NCI-H1930 (cell line): ENCODE results near the gene TXNDC11.

Source experiments
- DNase-seq, 2 experiments: peaks; one replicate each; lab custom pipeline; 2025; lab: John Stamatoyannopoulos, UW

The TXNDC11 gene

DNA sequence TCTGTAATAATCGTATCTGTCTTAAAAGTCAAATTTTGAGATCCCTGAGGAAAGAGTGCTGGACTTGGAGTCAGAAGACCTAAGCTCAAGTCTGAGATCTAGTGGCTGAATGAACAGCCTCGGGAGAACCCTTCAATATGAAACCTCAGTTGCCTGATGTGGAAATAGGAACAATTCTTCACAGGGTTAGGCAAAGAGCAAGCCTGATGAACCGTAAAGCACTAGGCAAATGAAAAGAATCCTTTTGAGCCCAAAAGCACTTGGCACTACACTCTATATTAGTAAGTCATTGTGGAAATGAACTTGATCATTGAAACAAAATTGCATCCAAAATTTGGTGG lies 20.2 kb downstream of the TXNDC11 start:
- DNase-seq: no peak

DNA sequence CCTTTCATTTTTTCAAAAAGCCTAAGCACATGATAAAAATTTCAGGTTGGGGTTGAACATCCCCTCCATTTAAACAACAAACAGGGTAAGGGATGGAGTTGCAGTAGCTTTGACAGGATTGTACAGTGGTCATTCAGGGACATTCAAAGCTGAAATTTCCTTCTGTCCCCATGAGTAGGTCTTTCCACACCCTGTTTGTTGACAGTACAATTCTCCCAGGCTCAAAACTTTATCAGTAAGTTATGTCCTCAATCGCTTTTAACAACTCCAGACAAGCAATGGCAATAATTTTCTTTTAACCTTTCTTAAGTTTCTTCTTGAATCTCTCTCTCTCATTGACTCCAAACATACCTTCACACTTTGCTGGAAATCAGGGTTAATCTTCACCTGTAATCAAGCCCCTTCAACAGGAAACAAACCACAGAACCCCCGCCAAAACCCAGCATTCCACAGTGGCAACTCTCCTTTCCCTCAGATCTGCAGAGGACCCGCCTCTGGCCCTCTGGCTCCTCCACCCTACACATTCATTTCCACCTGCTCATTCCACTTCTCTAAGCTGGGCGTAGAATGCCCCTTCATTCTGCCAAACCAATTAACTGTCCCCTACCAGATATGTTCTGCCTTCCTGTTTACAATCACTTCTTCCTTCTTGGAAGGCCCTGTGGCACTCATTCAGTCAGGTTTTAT lies 20.7 kb downstream of the TXNDC11 start:
- DNase-seq: no peak

DNA sequence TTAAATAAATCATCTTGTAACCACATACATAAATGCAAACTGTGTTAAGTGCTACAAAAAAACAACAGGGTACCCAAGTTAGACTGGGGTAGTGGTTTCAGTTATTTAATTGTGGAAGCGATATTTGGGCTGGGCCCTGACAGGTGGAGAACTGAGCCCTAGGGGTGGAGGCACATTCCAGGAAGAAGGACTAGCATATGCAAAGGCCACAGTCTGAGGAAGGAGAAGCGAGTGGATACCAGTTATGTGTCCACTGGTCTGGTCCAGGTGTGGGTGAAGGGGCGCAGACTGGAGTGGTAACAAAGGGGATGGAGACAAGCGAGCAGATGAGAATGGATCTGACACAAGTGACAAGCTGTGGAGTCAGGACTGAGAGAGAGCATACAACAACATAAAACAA lies 22.9 kb downstream of the TXNDC11 start:
- no peak for DNase-seq

DNA sequence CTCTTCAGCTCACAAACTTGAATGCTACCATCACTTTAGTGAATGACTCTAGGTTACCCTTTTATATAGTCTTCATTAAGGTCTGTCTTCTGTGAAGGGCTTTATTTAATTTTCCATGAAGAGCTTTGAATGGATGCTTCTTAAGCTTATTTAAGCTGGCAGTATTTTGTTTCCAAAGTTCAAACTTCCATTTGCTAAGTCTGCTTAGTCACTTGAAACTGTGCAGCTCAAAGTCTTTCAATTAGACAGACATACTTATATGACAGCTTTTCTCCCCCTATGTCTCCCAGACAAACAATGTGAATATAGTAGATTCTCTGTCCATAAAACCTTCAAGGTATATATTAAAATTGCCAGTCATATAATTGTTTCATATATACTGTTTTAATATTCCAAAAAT lies 23.5 kb downstream of the TXNDC11 start:
- DNase-seq: no peak

DNA sequence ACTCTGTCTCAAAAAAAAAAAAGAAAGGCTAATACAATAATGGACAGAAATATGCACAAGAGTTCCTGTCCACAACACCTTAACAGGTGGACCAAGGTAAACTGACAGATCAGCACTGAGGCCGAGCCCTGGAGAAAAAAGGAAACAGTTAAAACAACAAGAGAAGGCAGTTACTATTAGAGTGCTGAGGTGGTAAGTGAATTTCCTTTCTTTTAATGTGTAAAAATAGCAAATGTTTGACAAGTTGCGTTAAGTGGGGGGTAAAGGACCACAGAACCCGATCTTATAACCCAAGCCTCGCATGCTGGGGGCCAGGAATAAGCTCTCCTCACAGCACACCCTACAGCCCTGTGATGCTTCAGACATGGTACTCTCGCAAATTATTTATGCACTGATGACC lies 24.8 kb downstream of the TXNDC11 start:
- no peak for DNase-seq

DNA sequence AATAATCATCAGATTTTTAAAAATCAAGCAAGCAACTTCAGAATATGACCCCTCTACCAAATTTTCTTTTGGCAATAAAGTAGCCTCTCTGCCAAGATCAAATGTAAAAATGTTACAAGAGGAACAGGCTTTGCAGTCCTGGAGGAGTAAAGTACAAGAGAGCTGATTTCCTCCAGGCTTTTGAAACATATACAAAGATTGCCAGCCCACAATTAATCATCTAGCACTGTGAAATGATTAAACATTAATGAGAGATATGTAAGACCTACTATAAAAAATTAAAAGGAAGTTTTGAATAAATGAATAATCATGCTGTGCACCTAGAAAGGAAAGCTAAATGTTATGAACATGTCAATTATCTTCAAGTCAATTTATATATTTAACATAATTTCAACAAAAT lies 26.3 kb downstream of the TXNDC11 start:
- DNase-seq: no peak

DNA sequence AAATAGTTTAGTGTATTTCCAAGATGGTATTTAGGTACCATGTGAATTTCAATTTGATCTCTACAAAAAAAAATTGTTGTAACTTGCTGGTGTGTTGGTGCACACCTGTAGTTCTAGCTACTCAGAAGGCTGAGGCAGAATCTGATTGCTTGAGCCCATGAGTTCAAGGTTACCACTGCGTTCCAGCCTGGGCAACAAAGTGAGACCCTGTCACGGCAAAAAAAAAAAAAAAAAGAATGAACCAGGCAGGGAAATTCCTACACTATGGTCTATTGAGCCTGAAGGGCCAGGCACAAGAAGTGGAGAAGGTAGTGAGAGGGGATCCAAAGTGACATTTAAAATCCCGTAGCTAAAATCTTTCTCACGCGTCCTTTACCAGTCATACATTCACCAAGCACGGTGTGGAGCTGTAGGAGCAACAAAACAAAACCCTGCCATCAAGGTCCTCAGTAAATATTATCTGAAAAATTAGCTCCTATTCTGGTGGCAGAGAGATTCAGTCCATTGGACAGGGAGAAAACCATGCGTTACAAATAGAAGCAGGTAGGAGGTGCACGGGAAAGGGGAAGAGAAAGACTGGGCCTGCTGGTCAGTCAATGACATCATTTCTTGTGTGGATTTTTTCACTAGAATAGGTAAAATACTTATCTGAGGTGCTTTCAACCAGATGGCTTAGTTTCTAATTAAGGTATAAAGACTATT lies 27.3 kb downstream of the TXNDC11 start:
- no peak for DNase-seq

DNA sequence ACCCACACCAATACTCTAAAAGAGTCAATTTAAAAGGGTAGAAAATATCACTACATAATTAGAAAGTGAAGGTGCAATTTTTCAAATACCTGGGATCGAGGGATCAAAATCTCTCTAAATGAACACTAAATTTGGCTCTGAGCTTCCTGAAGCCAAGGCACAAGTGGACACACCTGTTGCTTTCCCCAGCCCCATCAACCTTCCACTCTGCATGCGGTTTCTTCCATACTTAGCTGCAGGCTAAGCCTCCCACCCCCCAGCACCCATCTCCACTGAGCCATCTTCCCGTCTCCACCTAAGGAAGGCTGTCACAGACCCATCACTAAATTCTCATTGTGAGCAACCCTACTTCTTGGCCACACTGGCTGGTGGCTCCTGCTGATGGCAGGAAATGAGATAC lies 30.5 kb downstream of the TXNDC11 start:
- no peak for DNase-seq

DNA sequence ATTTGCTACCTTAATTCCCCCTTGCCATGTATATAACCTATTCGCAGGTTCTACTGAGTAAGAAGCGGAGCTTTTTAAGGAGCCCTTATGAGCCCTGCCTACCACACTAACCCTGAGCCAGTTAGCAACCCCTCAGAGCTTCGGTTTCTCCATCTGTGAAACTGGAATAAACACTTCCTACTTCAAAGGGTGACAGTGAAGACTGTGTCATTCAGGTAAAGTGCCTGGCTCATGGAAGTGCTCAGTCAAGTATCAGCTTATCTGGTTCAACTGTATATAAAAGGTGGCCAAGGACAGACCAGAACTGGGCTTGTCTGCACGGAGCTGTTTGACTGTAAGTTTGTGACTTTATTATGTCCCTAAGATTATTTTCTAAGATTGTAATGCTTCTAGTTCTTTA lies 31.0 kb downstream of the TXNDC11 start:
- DNase-seq: no peak

DNA sequence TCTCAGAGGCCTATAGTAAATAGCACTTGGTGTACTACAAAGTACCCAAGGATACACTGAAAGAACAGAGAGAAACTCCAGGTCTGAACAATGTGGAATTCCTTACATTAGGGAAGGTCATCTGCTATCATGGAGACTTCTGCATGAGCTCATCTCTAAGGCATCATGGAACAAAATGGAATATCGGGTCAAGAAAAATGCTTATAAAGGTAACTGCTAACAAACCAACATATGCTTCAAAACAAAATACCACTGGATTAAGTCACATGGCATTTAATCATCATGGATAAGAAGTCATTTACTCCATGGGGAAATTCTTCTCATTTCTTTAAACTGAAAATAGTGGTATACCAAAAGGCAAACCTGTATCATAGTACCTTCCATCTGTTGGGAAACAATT lies 34.2 kb downstream of the TXNDC11 start:
- no peak for DNase-seq

DNA sequence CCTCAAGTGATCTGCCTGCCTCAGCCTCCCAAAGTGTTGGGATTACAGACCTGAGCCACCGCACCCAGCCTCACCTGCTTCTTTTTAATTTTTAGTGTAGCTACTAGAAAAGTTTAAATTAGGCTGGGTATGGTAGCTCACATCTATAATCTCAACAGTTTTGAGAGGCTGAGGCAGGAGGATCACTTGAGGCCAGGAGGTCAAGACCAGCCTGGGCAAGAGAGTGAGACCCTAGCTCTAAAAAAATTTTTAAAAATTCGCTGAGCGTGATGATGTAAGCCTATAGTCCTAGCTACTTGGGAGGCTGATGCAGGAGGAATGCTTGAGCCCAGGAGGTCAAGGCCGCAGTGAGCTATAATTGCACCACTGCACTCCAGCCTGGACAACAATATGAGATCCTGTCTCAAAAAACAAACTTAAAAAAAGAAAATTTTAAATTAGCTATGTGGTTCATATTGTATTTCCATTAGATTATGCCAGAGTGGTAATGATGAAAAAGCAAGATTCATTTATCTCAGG lies 34.9 kb downstream of the TXNDC11 start:
- DNase-seq: no peak

DNA sequence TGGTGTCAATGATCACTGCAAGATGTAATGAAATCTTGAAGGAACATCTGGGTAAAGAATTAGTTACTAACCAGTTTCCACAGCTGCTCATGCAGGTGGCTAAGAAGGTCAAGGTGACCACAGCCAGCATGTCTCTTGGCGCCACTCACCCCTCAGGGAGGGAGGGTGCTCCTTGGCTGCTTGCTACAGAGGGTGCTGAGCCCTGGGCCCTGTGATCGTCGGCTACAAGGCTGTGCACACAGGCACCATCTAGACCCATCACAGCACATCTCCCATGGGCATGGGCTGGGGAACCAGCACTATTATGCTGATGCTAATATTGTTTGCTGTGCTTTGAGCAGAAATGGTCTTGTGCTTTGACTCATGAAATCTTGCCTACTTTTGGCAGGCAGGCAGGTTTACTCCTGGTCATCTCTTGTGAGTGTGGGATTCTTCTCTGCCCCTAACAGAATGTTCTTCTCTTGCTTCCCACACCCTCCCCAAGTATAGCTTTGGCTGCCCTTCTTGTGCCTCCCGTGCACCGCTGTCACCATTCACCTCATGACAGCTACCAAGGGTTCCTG lies 36.4 kb downstream of the TXNDC11 start:
- no peak for DNase-seq

DNA sequence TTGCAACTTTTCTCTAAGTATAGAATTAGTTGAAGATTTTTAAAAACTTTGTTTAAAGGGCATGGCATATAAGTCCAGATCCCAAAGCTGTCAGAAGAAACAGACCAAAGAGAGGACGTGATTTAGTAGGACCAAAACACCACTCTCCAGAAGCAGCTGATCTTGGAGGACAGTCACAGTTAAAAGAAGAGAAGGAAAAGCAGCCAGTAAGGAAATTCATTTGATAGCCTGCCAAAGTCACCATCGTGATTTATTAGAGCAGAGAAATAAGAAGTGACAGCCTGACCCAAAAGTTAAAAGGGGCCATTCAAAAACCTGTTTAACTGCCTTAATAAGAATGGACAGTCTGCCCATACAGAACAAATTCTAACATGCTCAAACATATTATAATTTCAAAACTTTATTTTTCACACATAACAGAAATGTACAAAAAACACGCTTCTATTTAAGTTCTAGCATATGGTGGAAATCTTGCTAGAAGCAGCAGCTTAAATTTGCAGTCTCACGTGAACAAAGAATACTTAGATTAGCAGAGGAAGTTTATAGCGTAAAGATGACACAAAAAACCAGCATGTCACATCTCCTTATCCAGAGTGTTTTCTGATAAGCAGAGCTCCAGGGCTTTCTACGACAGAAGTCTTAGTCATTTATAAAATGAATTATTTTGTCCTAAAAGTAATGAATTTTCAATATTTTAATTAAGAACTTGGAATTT lies 37.2 kb downstream of the TXNDC11 start:
- DNase-seq: no peak

DNA sequence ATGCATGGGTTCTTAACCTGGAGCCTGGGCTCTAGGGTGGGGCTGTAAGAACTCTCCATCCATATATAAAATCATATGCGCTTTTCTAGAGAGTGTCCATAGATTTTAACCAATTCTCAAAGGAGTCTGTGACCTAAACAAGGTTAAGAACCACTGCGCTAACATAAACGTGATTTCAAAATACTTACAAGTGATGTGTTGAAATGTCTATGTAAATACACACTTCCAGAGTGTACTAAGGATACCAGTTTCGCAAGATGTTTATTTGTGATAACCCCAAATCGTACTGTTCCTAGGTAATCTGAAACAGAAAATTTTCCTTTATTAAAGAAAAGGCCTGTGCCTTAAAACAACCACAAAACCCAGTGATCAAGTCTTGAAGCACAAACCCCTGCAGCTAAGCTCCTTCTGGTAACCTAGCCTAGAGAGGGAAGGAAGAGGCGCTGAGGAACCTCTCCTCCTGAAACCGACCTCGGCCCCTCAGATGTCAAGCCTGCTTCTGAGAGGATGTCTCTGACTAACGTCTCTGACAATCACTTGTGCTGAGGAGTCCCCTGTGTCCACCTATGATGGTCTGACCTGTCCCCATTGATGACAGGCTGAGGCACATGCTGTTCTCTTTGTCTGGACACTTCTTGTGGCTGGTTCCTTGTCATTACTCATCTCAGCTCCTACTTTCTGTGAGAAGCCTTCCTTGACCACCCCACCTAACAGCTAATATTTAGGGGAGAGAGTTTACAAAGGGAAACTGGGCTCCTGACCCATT lies 42.2 kb downstream of the TXNDC11 start:
- DNase-seq: no peak

DNA sequence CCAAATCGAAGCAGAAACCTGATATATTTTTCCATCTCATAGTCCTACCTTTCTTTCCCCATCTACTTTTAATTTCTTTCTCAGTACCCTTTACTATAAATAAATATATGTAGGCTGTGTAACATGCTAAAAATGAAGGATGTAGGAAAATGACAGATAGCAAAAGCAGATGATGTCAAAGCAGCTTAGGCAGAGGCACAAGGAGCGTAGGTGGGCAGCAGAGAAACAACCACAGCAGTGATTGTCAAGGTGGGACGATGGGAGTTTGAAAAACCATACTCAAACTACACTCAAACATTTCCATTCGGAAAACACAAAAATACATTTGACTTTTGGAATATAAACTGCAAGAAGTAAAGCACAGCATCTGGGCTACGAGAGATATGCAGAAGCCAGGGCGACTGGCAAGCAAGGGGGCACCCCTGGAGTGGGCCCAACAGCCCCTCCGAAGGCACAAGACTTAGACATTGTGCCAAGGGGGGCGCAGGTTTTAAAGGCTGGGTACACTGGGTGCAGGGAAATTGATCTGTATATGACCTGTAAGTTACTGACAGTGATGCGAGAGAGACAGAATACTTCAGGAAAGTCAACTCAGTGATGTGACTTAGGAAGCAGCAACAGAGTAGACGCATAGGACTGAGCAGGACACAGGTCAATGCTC lies 43.3 kb downstream of the TXNDC11 start:
- DNase-seq: no peak

DNA sequence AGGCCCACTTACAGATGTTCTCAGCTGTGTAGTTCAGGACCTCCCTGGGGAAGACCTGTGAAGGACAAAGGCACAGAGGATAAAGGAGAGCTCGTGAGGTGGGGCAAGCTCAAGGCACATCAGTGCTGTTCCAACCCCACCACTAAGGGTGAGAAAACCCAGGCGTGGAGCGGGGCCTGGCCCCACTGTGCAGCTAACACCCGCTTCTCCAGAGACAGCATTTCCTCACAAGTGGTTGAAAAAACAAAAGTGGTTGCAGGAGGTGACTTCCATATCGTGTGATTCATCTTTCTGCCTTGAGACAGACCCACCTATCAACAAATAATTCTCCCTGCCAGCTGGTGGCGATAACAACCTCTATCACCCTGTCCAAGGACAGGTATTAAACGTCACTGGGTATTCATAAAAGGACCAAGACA lies 44.4 kb downstream of the TXNDC11 start:
- DNase-seq: no peak

DNA sequence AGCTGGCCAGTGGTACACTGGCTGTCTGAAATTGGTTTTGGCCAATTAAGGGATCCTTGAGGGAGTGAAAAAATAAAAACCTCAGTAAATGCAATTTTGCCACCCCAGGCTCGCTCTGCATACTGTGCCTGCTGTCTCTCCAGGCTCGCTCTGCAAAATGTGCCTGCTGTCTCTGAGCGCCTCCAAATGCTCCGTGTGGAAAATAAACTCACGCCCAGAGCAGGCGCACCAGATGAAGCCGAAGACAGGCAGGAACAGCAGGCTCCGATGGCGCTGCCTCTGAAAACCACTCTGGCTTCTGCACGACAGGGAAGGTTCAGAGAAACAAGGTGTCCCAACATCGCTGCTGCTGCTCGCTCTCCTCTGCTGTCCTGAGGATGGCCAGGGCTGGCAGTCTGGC lies 45.3 kb downstream of the TXNDC11 start:
- no peak for DNase-seq

DNA sequence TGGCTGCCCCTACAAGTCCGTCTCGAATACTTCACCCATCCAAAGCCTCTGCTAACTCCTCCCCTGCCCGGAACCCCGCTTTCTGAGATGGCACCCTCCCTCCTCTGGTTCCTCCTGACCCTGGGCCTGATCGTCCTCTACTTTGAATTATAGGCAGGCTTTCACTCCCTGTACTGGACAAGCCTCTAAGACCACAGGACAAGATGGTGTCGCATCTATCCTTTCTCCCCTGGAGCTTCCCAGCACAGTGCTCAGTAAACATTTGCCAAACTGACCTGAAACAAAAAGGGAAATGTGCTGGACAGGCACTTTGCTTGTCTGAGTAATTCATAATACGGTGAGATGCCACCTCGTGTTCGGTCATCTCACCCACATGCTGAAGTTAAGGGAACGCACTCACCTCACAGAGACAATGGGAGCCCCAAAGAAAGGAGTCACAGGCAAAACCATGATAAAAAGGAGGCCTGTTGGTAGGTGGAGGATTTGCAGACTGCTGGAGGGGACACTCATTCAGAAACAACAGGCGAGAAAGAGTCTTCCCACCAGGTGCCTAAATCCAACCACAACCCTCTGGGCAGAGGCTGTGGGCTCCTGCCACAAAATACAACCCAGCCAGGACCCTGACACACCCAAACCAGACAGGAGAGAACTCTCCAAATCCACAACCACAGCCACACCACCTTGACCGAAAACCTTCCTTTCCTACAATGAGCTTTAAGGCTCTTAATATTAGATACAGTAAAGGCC lies 46.2 kb downstream of the TXNDC11 start:
- no peak for DNase-seq

DNA sequence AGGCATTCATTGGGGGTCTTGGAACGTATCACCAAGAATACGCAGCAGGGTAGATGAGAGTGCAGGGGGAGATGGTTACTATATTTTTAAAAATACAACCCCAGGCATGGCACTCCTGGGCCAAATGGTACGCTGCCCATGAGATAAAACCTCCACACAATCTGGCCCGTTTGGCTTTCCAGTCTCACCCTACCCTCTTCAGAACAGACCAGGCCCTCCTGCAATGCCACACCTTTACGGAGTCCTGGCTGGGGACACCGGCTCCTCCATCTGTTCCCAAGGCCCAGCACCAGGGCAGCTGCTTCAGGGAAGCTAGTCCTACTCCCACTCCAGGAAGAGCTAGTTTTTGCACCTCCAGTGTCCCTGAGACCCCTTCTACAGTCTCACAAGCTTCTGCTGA lies 50.0 kb downstream of the TXNDC11 start:
- DNase-seq: no peak

DNA sequence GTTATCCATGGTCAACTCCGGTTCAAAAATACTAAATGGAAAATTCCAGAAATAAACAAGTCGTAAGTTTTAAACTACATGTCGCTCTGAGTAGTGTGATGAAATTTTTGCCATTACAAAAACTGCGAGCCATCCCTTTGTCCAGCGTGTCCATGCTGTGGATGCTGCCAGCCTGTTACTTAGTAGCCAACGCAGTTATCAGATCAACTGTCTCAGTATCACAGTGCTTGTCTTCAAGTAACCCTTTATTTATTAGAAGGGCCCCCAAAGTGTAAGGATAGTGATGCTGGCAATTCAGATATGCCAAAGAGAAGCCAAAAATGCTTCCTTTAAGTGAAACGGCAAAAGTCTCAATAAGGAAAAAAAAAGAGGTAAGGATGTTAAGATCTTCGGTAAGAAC lies 50.5 kb downstream of the TXNDC11 start:
- no peak for DNase-seq

DNA sequence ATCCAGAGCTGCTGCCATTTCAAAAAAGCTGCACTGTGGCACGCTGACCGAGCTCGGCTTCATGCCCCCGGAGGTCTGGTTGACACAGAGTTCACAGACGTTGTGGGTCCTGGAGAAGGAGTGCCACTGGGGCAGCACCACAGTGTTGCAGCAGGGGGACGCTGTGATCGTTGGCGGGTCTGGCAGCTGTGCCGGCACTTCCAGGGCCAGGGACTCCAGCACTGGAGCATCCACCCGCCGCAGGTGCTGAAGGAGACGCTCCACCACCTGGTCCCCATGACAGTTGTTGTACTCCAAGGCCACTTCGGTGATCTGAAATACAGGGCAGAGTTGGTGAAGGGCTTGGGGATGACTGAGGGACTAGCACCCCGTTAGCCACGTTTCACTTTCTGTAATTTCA lies 50.9 kb downstream of the TXNDC11 start:
- no peak for DNase-seq
